SJSA1 (cell line): Measurements from ENCODE around the gene PHOSPHO2. TPM values are rescaled to one million over a fixed set of nuclear protein-coding genes. Genes with fewer than 3 reads are reported as not detected.

Experiments
- DNase-seq, 2 experiments: peaks; one replicate each; pipeline ENCODE4 v3.0.0-alpha.2; 2015 to 2020; ENCODE audit warnings: low spot score in 2 of 2, low read depth in 1 of 2
- H3K27ac ChIP-seq: fragments of 250-450 bp; sonication (Bioruptor Pico); 2 replicates; pipeline ENCODE4 v1.5.1; 2020; ENCODE audit warnings: mild to moderate bottlenecking, moderate library complexity
- H3K27me3 ChIP-seq: fragments of 250-450 bp; sonication (Bioruptor Pico); replicated peaks from 2 replicates; pipeline ENCODE4 v1.5.1; 2020; ENCODE audit warnings: mild to moderate bottlenecking, moderate library complexity
- H3K36me3 ChIP-seq: fragments of 250-450 bp; sonication (Bioruptor Pico); 2 replicates; pipeline ENCODE4 v1.5.1; 2020; ENCODE audit warnings: mild to moderate bottlenecking
- H3K4me1 ChIP-seq: fragments of 250-450 bp; sonication (Bioruptor Pico); replicated peaks from 2 replicates; pipeline ENCODE4 v1.6.1; 2021; ENCODE audit warnings: mild to moderate bottlenecking
- H3K4me3 ChIP-seq: fragments of 250-450 bp; sonication (Bioruptor Pico); 2 replicates; pipeline ENCODE4 v1.5.1; 2020; ENCODE audit warnings: mild to moderate bottlenecking
- H3K9me3 ChIP-seq: fragments of 250-450 bp; sonication (Bioruptor Pico); replicated peaks from 2 replicates; pipeline ENCODE4 v1.5.1; 2020; ENCODE audit warnings: mild to moderate bottlenecking
- total RNA-seq: library from RNA; depleted of rRNA; stranded (reverse); fragments of >200 nt; shearing (Covaris generic); gene quantifications from 2 replicates; pipeline ENCODE4 v1.2.3, GENCODE V29; 2014; rRNA removed

The PHOSPHO2 gene
- 1.9 TPM in 2 replicates for total RNA-seq

GRCh38 chr2:169694113-169694893, at the start of gene PHOSPHO2, which contains the start of gene CFAP210:
Gene PHOSPHO2, plus strand, starts transcription at chr2:169694469. Its CDS starts 6,503 bp downstream, at chr2:169700972.
Gene CFAP210, minus strand, starts transcription at chr2:169694405. Its CDS starts 78 bp downstream, at chr2:169694327.
- Histone ChIP-seq H3K4me1 (peaks cover 8% of the 10 kb centered on the region; the same call in 1 of the 2 replicates), H3K9me3 (no peaks in the 10 kb centered on the region), H3K36me3 (no peaks in the 10 kb centered on the region), H3K4me3 (peak within 1 kb of the TSS; percentile 58), H3K27ac (peak within 1 kb of the TSS; percentile 66), H3K27me3 (no peaks in the 10 kb centered on the region)
- peak; percentile 91 to 99 for DNase-seq

GRCh38 chr2:169647496-169647895, 46.8 kb upstream of the PHOSPHO2 start:
- no peaks in the 10 kb centered on the region for H3K36me3 ChIP-seq
- H3K27me3 ChIP-seq, result no peaks in the 10 kb centered on the region
- no peaks in the 10 kb centered on the region for H3K4me1 ChIP-seq
- H3K27ac ChIP-seq, result no peak overlapping the region
- no peaks in the 10 kb centered on the region for H3K9me3 ChIP-seq
- no peak for DNase-seq
- H3K4me3 ChIP-seq, result no peak overlapping the region

- Histone ChIP-seq H3K36me3 (no peaks in the 10 kb centered on the region), H3K4me1 (no peaks in the 10 kb centered on the region)
Measured at GRCh38 chr2:169649278-169649677, 45.0 kb upstream of the PHOSPHO2 start.

GRCh38 chr2:169653636-169654035, 40.6 kb upstream of the PHOSPHO2 start:
- no peak for DNase-seq
- Histone ChIP-seq H3K9me3 (no peaks in the 10 kb centered on the region), H3K4me1 (no peaks in the 10 kb centered on the region), H3K36me3 (no peaks in the 10 kb centered on the region), H3K4me3 (no peak overlapping the region), H3K27ac (no peak overlapping the region), H3K27me3 (peaks cover 6% of the 10 kb centered on the region)

More at GRCh38 chr2:169649278-169649677, 45.0 kb upstream of the PHOSPHO2 start:
- H3K27me3 ChIP-seq, result no peaks in the 10 kb centered on the region; the same call in 1 of the 2 replicates
- no peaks in the 10 kb centered on the region for H3K9me3 ChIP-seq
- H3K27ac ChIP-seq, result no peak overlapping the region
- no peak overlapping the region for H3K4me3 ChIP-seq
- no peak for DNase-seq

GRCh38 chr2:169656164-169656563, 38.1 kb upstream of the PHOSPHO2 start:
- no peak overlapping the region for H3K27ac ChIP-seq
- no peaks in the 10 kb centered on the region for H3K36me3 ChIP-seq
- H3K9me3 ChIP-seq, result no peaks in the 10 kb centered on the region
- DNase-seq, result no peak
- H3K27me3 ChIP-seq, result peaks cover 6% of the 10 kb centered on the region
- no peak overlapping the region for H3K4me3 ChIP-seq
- H3K4me1 ChIP-seq, result no peaks in the 10 kb centered on the region

- H3K36me3 ChIP-seq, result no peaks in the 10 kb centered on the region
- H3K4me3 ChIP-seq, result no peak overlapping the region
- peaks cover 6% of the 10 kb centered on the region for H3K27me3 ChIP-seq
- DNase-seq, result no peak
- no peak overlapping the region for H3K27ac ChIP-seq
- H3K9me3 ChIP-seq, result no peaks in the 10 kb centered on the region
- no peaks in the 10 kb centered on the region for H3K4me1 ChIP-seq
Measured at GRCh38 chr2:169658877-169659276, 35.4 kb upstream of the PHOSPHO2 start.

- Histone ChIP-seq H3K27ac (no peak overlapping the region), H3K4me1 (no peaks in the 10 kb centered on the region), H3K9me3 (no peaks in the 10 kb centered on the region), H3K27me3 (peaks cover 6% of the 10 kb centered on the region), H3K36me3 (no peaks in the 10 kb centered on the region), H3K4me3 (no peak overlapping the region)
- DNase-seq, result no peak
Measured at GRCh38 chr2:169659320-169659719, 34.9 kb upstream of the PHOSPHO2 start.

GRCh38 chr2:169661265-169661664, 33.0 kb upstream of the PHOSPHO2 start:
- H3K27me3 ChIP-seq, result peaks cover 6% of the 10 kb centered on the region
- no peak for DNase-seq
- H3K4me3 ChIP-seq, result no peak overlapping the region
- H3K4me1 ChIP-seq, result no peaks in the 10 kb centered on the region
- no peak overlapping the region for H3K27ac ChIP-seq
- H3K36me3 ChIP-seq, result no peaks in the 10 kb centered on the region
- H3K9me3 ChIP-seq, result no peaks in the 10 kb centered on the region

- DNase-seq, result no peak
- no peak overlapping the region for H3K4me3 ChIP-seq
- H3K27ac ChIP-seq, result no peak overlapping the region
- peaks cover 6% of the 10 kb centered on the region for H3K27me3 ChIP-seq
- H3K36me3 ChIP-seq, result no peaks in the 10 kb centered on the region
- H3K9me3 ChIP-seq, result no peaks in the 10 kb centered on the region
- H3K4me1 ChIP-seq, result no peaks in the 10 kb centered on the region
Measured at GRCh38 chr2:169662744-169663143, 31.5 kb upstream of the PHOSPHO2 start.

- Histone ChIP-seq H3K4me3 (no peak overlapping the region), H3K4me1 (no peaks in the 10 kb centered on the region), H3K9me3 (no peaks in the 10 kb centered on the region), H3K36me3 (no peaks in the 10 kb centered on the region), H3K27ac (no peak overlapping the region), H3K27me3 (peaks cover under 1% of the 10 kb centered on the region)
- no peak for DNase-seq
Measured at GRCh38 chr2:169663247-169663646, 31.0 kb upstream of the PHOSPHO2 start.

GRCh38 chr2:169664600-169664977, 29.7 kb upstream of the PHOSPHO2 start:
- H3K9me3 ChIP-seq, result no peaks in the 10 kb centered on the region
- H3K4me3 ChIP-seq, result no peak overlapping the region
- H3K27ac ChIP-seq, result no peak overlapping the region
- H3K36me3 ChIP-seq, result no peaks in the 10 kb centered on the region
- H3K27me3 ChIP-seq, result no peaks in the 10 kb centered on the region
- no peak for DNase-seq
- H3K4me1 ChIP-seq, result no peaks in the 10 kb centered on the region

- Histone ChIP-seq H3K27ac (no peak overlapping the region), H3K4me1 (no peaks in the 10 kb centered on the region), H3K36me3 (no peaks in the 10 kb centered on the region), H3K27me3 (no peaks in the 10 kb centered on the region), H3K4me3 (no peak overlapping the region), H3K9me3 (no peaks in the 10 kb centered on the region)
- DNase-seq, result no peak
Measured at GRCh38 chr2:169664978-169665930, 29.0 kb upstream of the PHOSPHO2 start.

GRCh38 chr2:169667583-169667982, 26.7 kb upstream of the PHOSPHO2 start:
- no peak overlapping the region for H3K27ac ChIP-seq
- no peak for DNase-seq
- no peaks in the 10 kb centered on the region for H3K36me3 ChIP-seq
- no peak overlapping the region for H3K4me3 ChIP-seq
- H3K4me1 ChIP-seq, result no peaks in the 10 kb centered on the region
- no peaks in the 10 kb centered on the region for H3K9me3 ChIP-seq
- H3K27me3 ChIP-seq, result no peaks in the 10 kb centered on the region

- DNase-seq, result no peak
- Histone ChIP-seq H3K4me1 (no peaks in the 10 kb centered on the region), H3K9me3 (no peaks in the 10 kb centered on the region), H3K27ac (no peak overlapping the region), H3K36me3 (no peaks in the 10 kb centered on the region), H3K4me3 (no peak overlapping the region), H3K27me3 (peaks cover 8% of the 10 kb centered on the region)
Measured at GRCh38 chr2:169670215-169670651, 24.0 kb upstream of the PHOSPHO2 start.
